Naive thymus-derived CD4-positive, alpha-beta T cell (primary cell): ENCODE measurements around the gene CNOT2. TPM values are rescaled to one million over a fixed set of nuclear protein-coding genes. Genes with fewer than 3 reads are reported as not detected.

Source experiments
- ATAC-seq: fragments of 150-1000 bp; cut with Tn5 transposase; 2 replicates; pipeline ENCODE4 v1.10.0; 2021; ENCODE audit warnings: mild to moderate bottlenecking, moderate library complexity
- CTCF ChIA-PET: fragments of 350-600 bp; sonication (Branson Sonifier 250); formaldehyde crosslinking; loops from one replicate; lab custom pipeline; 2021; ENCODE audit warnings: antibody characterized with exemption; lab: Charles Lee
- POLR2A ChIA-PET: fragments of 350-600 bp; sonication (Branson Sonifier 250); formaldehyde crosslinking; loops from one replicate; lab custom pipeline; 2021; ENCODE audit warnings: antibody characterized with exemption, inconsistent platforms; lab: Charles Lee
- DNase-seq, 9 donors: peaks; one replicate each; pipeline versions ENCODE4 v3.0.0 to v3.0.0-alpha.2; 2020 to 2022; ENCODE audit warnings: mixed read lengths in 1 of 9
- H3K27ac ChIP-seq: one replicate; pipeline ENCODE4 v1.7.0; 2013; ENCODE audit warnings: mild to moderate bottlenecking, low read depth, low read length, moderate library complexity
- H3K27me3 ChIP-seq, 2 donors: one replicate each; pipeline ENCODE4 v1.7.0; 2013; ENCODE audit warnings: low read length in 2 of 2, mild to moderate bottlenecking in 2 of 2, moderate library complexity in 2 of 2; ENCODE audit not compliant: control insufficient read depth in 2 of 2, insufficient read depth in 2 of 2
- H3K36me3 ChIP-seq, 3 experiments: 1 replicate in 2 of 3; 2 replicates in 1 of 3; pipeline ENCODE4 v1.7.0; 2013; ENCODE audit warnings: low read length in 3 of 3, mild to moderate bottlenecking in 3 of 3, moderate library complexity in 1 of 3; ENCODE audit not compliant: insufficient read depth in 3 of 3, control insufficient read depth in 2 of 3
- H3K4me1 ChIP-seq, 2 donors: one replicate each; pipeline ENCODE4 v1.7.0; 2013; ENCODE audit warnings: low read length in 2 of 2, mild to moderate bottlenecking in 2 of 2, moderate library complexity in 1 of 2; ENCODE audit not compliant: control insufficient read depth in 2 of 2, insufficient read depth in 2 of 2
- H3K4me3 ChIP-seq: 2 replicates; pipeline ENCODE4 v1.7.0; 2013; ENCODE audit warnings: mild to moderate bottlenecking, low read length
- H3K9me3 ChIP-seq, 3 experiments: 1 replicate in 2 of 3; 2 replicates in 1 of 3; pipeline ENCODE4 v1.7.0; 2013; ENCODE audit warnings: low read length in 3 of 3; ENCODE audit not compliant: control insufficient read depth in 2 of 3
- H3K27ac Mint-ChIP-seq, 9 donors: one replicate each; pipeline ENCODE4 v1.8.0; 2020 to 2022; ENCODE audit warnings: mixed read lengths in 9 of 9, mild to moderate bottlenecking in 8 of 9, moderate library complexity in 5 of 9, inconsistent platforms in 2 of 9
- H3K27me3 Mint-ChIP-seq, 5 donors: one replicate each; pipeline ENCODE4 v1.8.0; 2021 to 2022; ENCODE audit warnings: mixed read lengths in 5 of 5, mild to moderate bottlenecking in 1 of 5
- H3K36me3 Mint-ChIP-seq, 5 donors: one replicate each; pipeline ENCODE4 v1.8.0; 2020 to 2022; ENCODE audit warnings: mixed read lengths in 5 of 5, mild to moderate bottlenecking in 3 of 5, inconsistent platforms in 1 of 5
- H3K4me1 Mint-ChIP-seq, 7 donors: one replicate each; pipeline ENCODE4 v1.8.0; 2020 to 2022; ENCODE audit warnings: mixed read lengths in 7 of 7, mild to moderate bottlenecking in 3 of 7, inconsistent platforms in 1 of 7
- H3K4me3 Mint-ChIP-seq, 10 donors: one replicate each; pipeline ENCODE4 v1.8.0; 2020 to 2022; ENCODE audit warnings: mild to moderate bottlenecking in 10 of 10, mixed read lengths in 10 of 10, moderate library complexity in 6 of 10, inconsistent platforms in 2 of 10
- H3K9me3 Mint-ChIP-seq, 11 donors: one replicate each; pipeline ENCODE4 v1.8.0; 2020 to 2022; ENCODE audit warnings: mixed read lengths in 11 of 11, mild to moderate bottlenecking in 4 of 11, inconsistent platforms in 1 of 11, moderate library complexity in 1 of 11
- intact Hi-C, 2 donors: fragments of 100-400 bp; cut with micrococcal nuclease; formaldehyde crosslinking; loops; one replicate each; pipeline ENCODE4 v1.15.1; 2023
- polyA plus RNA-seq, 2 donors: library from polyadenylated mRNA; unstranded; fragments of 300-500 nt; fragmentation: Illumina TruSeq; gene quantifications; one replicate each; pipeline ENCODE4 v1.2.3, GENCODE V29; 2021
- total RNA-seq, 6 experiments: library from RNA in 5 of 6; stranded (reverse) in 5 of 6; gene quantifications; 1 replicate in 5 of 6; 2 replicates in 1 of 6; pipeline ENCODE4 v1.2.3 and lab custom pipeline; 2021 to 2026

Gene CNOT2
- total and polyA plus RNA-seq, 7 experiments from 2014 or later, result 76.2 to 144 (median 116) TPM

GRCh38 chr12:70246580-70246979 lies 3.3 kb downstream of the CNOT2 start:
- CTCF ChIA-PET, result no interaction called here
- Mint-ChIP-seq H3K4me1 (peaks cover 59 to 91% (median 87%) of the 10 kb centered on the region in 7 donors), H3K4me3 (peak overlapping the region in 6 of 10 donors; percentile 16 to 98 (median 42)), H3K27ac (no peak overlapping the region), H3K27me3 (peaks cover 0 to 3% (median 0%) of the 10 kb centered on the region in 5 donors), H3K36me3 (peaks cover 8 to 22% (median 16%) of the 10 kb centered on the region in 5 donors), H3K9me3 (peaks cover 0 to 2% (median 0%) of the 10 kb centered on the region in 11 donors)
- ATAC-seq (no peak), DNase-seq (no peak)
- Histone ChIP-seq H3K4me3 (no peak overlapping the region), H3K27ac (no peak overlapping the region), H3K27me3 (no peaks in the 10 kb centered on the region), H3K36me3 (peaks cover 0 to 9% (median 0%) of the 10 kb centered on the region in 3 experiments), H3K4me1 (peaks cover 46 to 69% of the 10 kb centered on the region in 2 donors), H3K9me3 (no peaks in the 10 kb centered on the region)
- intact Hi-C loops, result loop anchor here (1.0 to 10.0 kb wide), 3 partner anchors 9 to 1588 kb away; partner anchors contain the start of genes RAB21 (in 1 of the 2) and TBC1D15 (in 1 of the 2)
- POLR2A ChIA-PET, result interaction anchor here (0.6 to 0.8 kb wide), 2 partner anchors 117 to 326 kb away, joined by 3 to 4 read pairs; no protein-coding TSS in a partner anchor

DNA sequence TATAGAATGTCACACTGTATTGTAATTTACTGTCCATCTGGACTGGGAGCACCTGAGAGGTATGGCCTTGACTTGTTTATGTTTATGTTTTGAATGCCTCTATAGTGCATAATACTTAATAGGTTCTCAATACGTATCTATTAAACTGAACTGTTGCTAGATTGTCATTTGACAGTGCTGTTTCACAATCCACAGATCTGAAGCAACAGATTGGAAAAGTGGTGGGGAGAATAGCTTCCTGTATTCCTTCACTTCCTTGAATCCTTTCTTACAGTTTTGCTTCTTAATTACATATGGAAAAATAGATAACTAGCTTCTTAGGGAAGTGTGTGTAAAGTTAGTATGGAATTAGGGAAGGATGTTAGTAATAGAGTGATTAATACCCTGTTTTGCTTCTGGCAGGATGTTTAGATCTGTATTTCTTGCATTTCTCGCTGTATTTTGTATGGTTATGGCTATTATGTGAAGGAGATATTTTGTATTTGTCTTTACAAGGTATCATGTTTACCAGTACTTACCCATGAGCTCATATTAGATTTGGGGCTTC lies 4.5 kb downstream of the CNOT2 start:
- Histone ChIP-seq H3K9me3 (no peaks in the 10 kb centered on the region), H3K27ac (no peak overlapping the region), H3K27me3 (no peaks in the 10 kb centered on the region), H3K36me3 (peaks cover 0 to 9% (median 0%) of the 10 kb centered on the region in 3 experiments), H3K4me3 (no peak overlapping the region), H3K4me1 (peaks cover 40 to 63% of the 10 kb centered on the region in 2 donors)
- H3K4me3 Mint-ChIP-seq, result peak overlapping the region in 9 of 10 donors; percentile 4 to 98 (median 33)
- H3K4me1 Mint-ChIP-seq, result peaks cover 56 to 89% (median 84%) of the 10 kb centered on the region in 7 donors
- POLR2A ChIA-PET, result interaction anchor here (1.1 kb wide), 1 partner anchor 25 kb away, joined by 4 read pairs; no protein-coding TSS in a partner anchor
- H3K36me3 Mint-ChIP-seq, result peaks cover 6 to 18% (median 13%) of the 10 kb centered on the region in 5 donors
- ATAC-seq, result no peak
- CTCF ChIA-PET, result no interaction called here
- intact Hi-C loops, result loop anchor here (10.0 kb wide), 2 partner anchors 1507 to 1587 kb away; partner anchors contain the start of genes RAB21 (in 1 of the 2) and TBC1D15 (in 1 of the 2)
- H3K9me3 Mint-ChIP-seq, result no peaks in the 10 kb centered on the region
- peaks cover 0 to 2% (median 0%) of the 10 kb centered on the region in 5 donors for H3K27me3 Mint-ChIP-seq
- H3K27ac Mint-ChIP-seq, result peak overlapping the region in 4 of 9 donors; percentile 27 to 34 (median 32)
- no peak for DNase-seq

DNA sequence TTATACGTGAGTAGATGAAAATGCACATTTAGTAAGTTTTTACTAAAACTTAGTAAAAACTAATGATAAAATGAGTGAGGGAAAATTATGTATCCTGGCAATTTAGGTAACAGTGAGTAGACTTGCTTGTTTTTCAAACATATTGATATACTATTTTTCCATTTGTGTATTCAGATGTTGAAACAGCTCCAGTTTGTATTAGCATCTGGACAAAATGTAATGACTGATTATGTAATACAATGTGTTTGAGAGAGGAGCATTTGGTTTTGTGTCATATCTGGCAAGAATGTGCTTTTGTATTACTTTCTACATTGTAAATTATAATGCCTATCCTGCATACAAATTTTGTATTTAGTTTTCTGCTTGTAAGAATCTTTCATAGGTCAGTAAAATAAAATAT lies 5.6 kb downstream of the CNOT2 start:
- Mint-ChIP-seq H3K36me3 (peaks cover 5 to 18% (median 12%) of the 10 kb centered on the region in 5 donors), H3K9me3 (no peaks in the 10 kb centered on the region), H3K27ac (peak overlapping the region in 1 of 9 donors; percentile 28), H3K27me3 (no peaks in the 10 kb centered on the region), H3K4me1 (peaks cover 60 to 99% (median 94%) of the 10 kb centered on the region in 7 donors), H3K4me3 (peak overlapping the region in 5 of 10 donors; percentile 29 to 98 (median 34))
- POLR2A ChIA-PET, result interaction anchor here (1.2 kb wide), 1 partner anchor 9 kb away, joined by 4 read pairs; no protein-coding TSS in a partner anchor
- H3K27ac ChIP-seq, result no peak overlapping the region
- CTCF ChIA-PET, result no interaction called here
- no peak overlapping the region for H3K4me3 ChIP-seq
- H3K36me3 ChIP-seq, result peaks cover 0 to 2% (median 0%) of the 10 kb centered on the region in 3 experiments
- no peaks in the 10 kb centered on the region for H3K9me3 ChIP-seq
- ATAC-seq (no peak), DNase-seq (no peak)
- H3K27me3 ChIP-seq, result no peaks in the 10 kb centered on the region
- intact Hi-C loops, result loop anchor here (10.0 kb wide), 2 partner anchors 1506 to 1586 kb away; partner anchors contain the start of genes RAB21 (in 1 of the 2) and TBC1D15 (in 1 of the 2)
- H3K4me1 ChIP-seq, result peaks cover 40 to 70% of the 10 kb centered on the region in 2 donors

- peaks cover 57 to 99% (median 92%) of the 10 kb centered on the region in 7 donors for H3K4me1 Mint-ChIP-seq
- Histone ChIP-seq H3K4me3 (no peak overlapping the region), H3K9me3 (no peaks in the 10 kb centered on the region), H3K27me3 (no peaks in the 10 kb centered on the region), H3K4me1 (peaks cover 37 to 64% of the 10 kb centered on the region in 2 donors), H3K36me3 (no peaks in the 10 kb centered on the region), H3K27ac (no peak overlapping the region)
- POLR2A ChIA-PET, result interaction anchor here (1.2 kb wide), 1 partner anchor 10 kb away, joined by 4 read pairs; no protein-coding TSS in a partner anchor
- H3K4me3 Mint-ChIP-seq, result peak overlapping the region in 4 of 10 donors; percentile 3 to 68 (median 15)
- CTCF ChIA-PET, result no interaction called here
- no peaks in the 10 kb centered on the region for H3K27me3 Mint-ChIP-seq
- DNase-seq (no peak), ATAC-seq (no peak)
- H3K27ac Mint-ChIP-seq, result peak overlapping the region in 1 of 9 donors; percentile 9
- intact Hi-C loops, result loop anchor here (10.0 kb wide), 2 partner anchors 1505 to 1585 kb away; partner anchors contain the start of genes RAB21 (in 1 of the 2) and TBC1D15 (in 1 of the 2)
- H3K36me3 Mint-ChIP-seq, result peaks cover 5 to 18% (median 6%) of the 10 kb centered on the region in 5 donors
- no peaks in the 10 kb centered on the region for H3K9me3 Mint-ChIP-seq
Measured at GRCh38 chr12:70249903-70250302, 6.7 kb downstream of the CNOT2 start.

DNA sequence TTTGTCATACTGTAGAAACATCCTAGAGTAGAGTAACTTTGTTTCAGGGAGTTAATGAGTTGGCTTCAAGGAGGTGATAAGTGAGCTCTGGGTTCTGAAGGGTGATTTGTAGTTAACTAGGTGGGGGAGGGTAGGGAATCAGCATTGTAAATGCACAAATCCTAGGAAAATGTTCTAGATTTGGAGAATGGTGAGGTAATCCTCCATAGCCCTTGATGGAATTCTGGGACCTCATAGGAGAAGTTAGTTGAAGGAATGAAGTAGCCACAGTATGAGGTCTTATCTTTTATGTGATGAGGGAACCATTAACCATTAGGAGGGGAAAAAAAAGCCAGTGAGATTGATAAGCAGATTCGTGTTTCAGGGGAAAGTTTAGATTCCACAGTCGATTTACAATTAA lies 8.0 kb downstream of the CNOT2 start:
- Histone ChIP-seq H3K36me3 (no peaks in the 10 kb centered on the region), H3K27ac (no peak overlapping the region), H3K27me3 (no peaks in the 10 kb centered on the region), H3K9me3 (no peaks in the 10 kb centered on the region), H3K4me3 (no peak overlapping the region), H3K4me1 (peaks cover 32 to 52% of the 10 kb centered on the region in 2 donors)
- no peaks in the 10 kb centered on the region for H3K9me3 Mint-ChIP-seq
- H3K36me3 Mint-ChIP-seq, result peaks cover 4 to 17% (median 5%) of the 10 kb centered on the region in 5 donors
- peak overlapping the region in 4 of 9 donors; percentile 26 to 41 (median 34) for H3K27ac Mint-ChIP-seq
- CTCF ChIA-PET, result no interaction called here
- no peaks in the 10 kb centered on the region for H3K27me3 Mint-ChIP-seq
- ATAC-seq (no peak), DNase-seq (no peak)
- intact Hi-C loops, result no loop called here
- H3K4me1 Mint-ChIP-seq, result peaks cover 51 to 99% (median 94%) of the 10 kb centered on the region in 7 donors
- peak overlapping the region in 5 of 10 donors; percentile 4 to 68 (median 10) for H3K4me3 Mint-ChIP-seq
- POLR2A ChIA-PET, result no interaction called here

- POLR2A ChIA-PET, result no interaction called here
- peaks cover 49 to 99% (median 94%) of the 10 kb centered on the region in 7 donors for H3K4me1 Mint-ChIP-seq
- peak overlapping the region in 3 of 9 donors; percentile 5 to 41 (median 26) for H3K27ac Mint-ChIP-seq
Measured at GRCh38 chr12:70251661-70252060, 8.4 kb downstream of the CNOT2 start.

More at GRCh38 chr12:70251661-70252060, 8.4 kb downstream of the CNOT2 start:
- Histone ChIP-seq H3K27me3 (no peaks in the 10 kb centered on the region), H3K36me3 (no peaks in the 10 kb centered on the region), H3K4me1 (peaks cover 31 to 48% of the 10 kb centered on the region in 2 donors), H3K27ac (no peak overlapping the region), H3K4me3 (no peak overlapping the region), H3K9me3 (no peaks in the 10 kb centered on the region)
- H3K36me3 Mint-ChIP-seq, result peaks cover 4 to 18% (median 5%) of the 10 kb centered on the region in 5 donors
- no peaks in the 10 kb centered on the region for H3K9me3 Mint-ChIP-seq
- H3K27me3 Mint-ChIP-seq, result no peaks in the 10 kb centered on the region
- intact Hi-C loops, result no loop called here
- no peak for DNase-seq
- ATAC-seq, result no peak
- H3K4me3 Mint-ChIP-seq, result peak overlapping the region in 6 of 10 donors; percentile 4 to 68 (median 24)
- CTCF ChIA-PET, result no interaction called here
